Activated naive CD8-positive, alpha-beta T cell (primary cell): Measurements from ENCODE around the gene IL25.
"Not testable (repeated sequence)": the region's sequence is repeated elsewhere in the genome, so short reads cannot be mapped to it uniquely, and the experiment has no call there.

Source experiments
- H3K27ac Mint-ChIP-seq: one replicate; pipeline ENCODE4 v1.8.0; 2021; ENCODE audit warnings: mixed read lengths
- H3K27me3 Mint-ChIP-seq: one replicate; pipeline ENCODE4 v1.8.0; 2021; ENCODE audit warnings: mixed read lengths
- H3K36me3 Mint-ChIP-seq: one replicate; pipeline ENCODE4 v1.8.0; 2021; ENCODE audit warnings: mixed read lengths
- H3K4me1 Mint-ChIP-seq: one replicate; pipeline ENCODE4 v1.8.0; 2021; ENCODE audit warnings: low read depth, mixed read lengths
- H3K4me3 Mint-ChIP-seq: one replicate; pipeline ENCODE4 v1.8.0; 2021; ENCODE audit warnings: mild to moderate bottlenecking, mixed read lengths
- H3K9me3 Mint-ChIP-seq: one replicate; pipeline ENCODE4 v1.8.0; 2021; ENCODE audit warnings: low read depth, mixed read lengths

The IL25 gene

DNA sequence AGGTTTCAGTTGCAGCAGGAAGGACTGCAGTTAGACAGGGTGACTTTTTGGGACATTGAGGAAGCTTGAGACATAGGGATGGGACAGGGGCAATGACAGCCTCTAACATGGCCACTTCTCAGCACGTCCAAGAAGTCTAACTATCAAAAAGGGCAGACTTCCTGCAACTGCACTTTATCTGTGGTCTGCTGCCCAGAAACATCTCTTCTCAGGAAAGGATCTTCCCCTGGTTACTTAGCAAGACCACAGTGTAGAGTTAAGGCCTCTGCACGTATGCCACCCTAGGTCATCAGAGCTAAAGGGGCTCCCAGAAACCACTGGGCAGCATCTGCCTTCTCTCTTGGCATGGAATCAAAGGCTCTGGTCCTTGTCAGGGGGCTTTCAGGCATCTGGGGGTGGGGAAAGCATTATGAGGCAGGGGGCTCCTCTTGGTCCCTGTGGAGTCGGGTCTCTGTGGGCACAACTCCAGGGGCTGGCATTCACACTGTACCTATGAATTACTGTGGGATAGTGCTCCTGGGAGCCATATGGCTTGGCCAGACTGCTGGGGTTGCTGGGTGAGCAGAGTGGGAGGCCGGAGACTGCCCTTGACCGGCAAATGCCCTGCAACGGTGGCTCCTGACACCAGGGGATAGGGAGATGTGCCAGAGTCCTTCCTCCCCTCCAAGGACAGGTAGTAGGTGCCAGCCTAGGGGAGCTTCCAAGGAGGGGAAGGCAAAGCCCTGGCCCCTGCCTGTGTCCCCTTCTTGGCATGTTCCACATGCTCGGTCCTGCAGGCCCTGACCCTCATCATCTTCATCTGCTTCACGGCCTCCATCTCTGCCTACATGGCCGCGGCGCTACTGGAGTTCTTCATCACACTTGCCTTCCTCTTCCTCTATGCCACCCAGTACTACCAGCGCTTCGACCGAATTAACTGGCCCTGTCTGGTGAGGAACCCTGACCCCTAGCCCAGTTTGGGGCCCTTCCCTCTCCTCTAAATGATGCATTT is 5.3 kb downstream of the IL25 start:
- Mint-ChIP-seq H3K4me1 (no peaks in the 10 kb centered on the region), H3K9me3 (no peaks in the 10 kb centered on the region), H3K27ac (no peak overlapping the region), H3K27me3 (peaks cover 2% of the 10 kb centered on the region), H3K36me3 (no peaks in the 10 kb centered on the region), H3K4me3 (no peak overlapping the region)

DNA sequence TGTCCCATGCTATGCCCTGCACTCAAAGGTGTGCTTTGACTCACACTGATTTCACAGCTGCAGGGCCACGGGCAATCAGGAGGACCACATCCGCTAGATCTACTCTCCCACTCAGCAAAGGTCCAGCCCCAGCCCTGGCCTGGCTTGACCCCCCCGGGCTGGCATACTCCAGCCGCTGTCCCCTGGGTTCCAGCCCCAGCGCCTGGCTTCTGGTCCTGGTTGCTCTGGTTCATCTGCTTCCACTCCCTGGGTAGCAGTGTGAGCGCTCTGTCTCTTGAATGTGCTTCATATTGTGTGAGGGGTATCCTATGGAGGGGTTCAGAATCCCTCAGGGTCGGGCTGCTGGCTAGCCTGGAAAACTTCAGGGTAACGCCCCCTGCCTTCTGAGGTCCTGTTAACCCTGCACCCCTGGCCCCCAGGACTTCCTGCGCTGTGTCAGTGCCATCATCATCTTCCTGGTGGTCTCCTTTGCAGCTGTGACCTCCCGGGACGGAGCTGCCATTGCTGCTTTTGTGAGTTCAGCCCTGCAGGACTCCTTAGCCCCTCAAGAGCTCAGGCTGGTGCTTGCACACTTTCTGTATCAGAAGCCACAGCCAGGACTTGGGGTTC is 6.1 kb downstream of the IL25 start:
- Mint-ChIP-seq H3K36me3 (no peaks in the 10 kb centered on the region), H3K9me3 (no peaks in the 10 kb centered on the region), H3K4me1 (no peaks in the 10 kb centered on the region), H3K27ac (no peak overlapping the region), H3K4me3 (no peak overlapping the region), H3K27me3 (peaks cover 2% of the 10 kb centered on the region)

DNA sequence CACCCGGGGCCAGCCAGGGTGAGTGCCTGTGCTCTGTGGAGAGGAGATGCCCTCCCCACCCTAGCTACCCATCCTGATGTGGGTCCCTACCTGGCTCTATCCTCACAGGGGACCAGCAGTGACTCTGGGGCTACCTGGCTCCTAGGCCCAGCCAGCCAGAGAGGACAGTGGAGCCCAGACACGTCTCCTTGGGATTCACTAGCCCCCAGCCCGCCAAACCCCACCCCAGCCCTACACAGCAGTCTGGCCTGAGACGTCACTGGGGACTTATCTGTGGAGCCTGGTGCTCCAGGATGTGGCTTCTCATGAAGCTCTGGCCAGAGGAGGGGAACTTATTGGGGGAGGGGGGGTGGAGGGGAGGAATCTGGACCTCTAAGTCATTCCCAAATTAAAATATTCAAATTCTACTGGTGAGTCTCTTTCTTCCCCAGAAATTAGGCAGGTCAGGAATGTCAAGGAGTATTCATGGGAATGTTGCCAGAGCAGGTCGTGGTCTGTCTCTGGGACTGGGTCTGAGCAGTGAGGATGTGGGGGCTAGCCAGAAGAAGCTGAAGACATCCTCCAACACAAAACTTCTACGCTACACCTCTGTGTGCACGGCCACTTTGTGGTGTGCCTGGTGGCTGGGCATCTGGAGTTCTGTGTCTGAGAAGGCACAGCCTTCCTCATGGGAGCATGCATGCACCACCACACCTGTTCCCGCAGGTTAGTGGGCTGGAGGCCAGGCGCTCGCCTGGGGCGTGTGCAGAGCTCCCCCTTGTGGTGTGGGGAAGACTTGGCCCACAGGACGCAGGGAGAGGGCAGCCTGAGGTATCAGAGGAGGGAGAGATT is 7.0 kb downstream of the IL25 start:
- H3K4me1 Mint-ChIP-seq, result no peaks in the 10 kb centered on the region
- no peaks in the 10 kb centered on the region for H3K36me3 Mint-ChIP-seq
- H3K27me3 Mint-ChIP-seq, result peaks cover 2% of the 10 kb centered on the region
- H3K4me3 Mint-ChIP-seq, result no peak overlapping the region
- H3K9me3 Mint-ChIP-seq, result no peaks in the 10 kb centered on the region
- no peak overlapping the region for H3K27ac Mint-ChIP-seq

DNA sequence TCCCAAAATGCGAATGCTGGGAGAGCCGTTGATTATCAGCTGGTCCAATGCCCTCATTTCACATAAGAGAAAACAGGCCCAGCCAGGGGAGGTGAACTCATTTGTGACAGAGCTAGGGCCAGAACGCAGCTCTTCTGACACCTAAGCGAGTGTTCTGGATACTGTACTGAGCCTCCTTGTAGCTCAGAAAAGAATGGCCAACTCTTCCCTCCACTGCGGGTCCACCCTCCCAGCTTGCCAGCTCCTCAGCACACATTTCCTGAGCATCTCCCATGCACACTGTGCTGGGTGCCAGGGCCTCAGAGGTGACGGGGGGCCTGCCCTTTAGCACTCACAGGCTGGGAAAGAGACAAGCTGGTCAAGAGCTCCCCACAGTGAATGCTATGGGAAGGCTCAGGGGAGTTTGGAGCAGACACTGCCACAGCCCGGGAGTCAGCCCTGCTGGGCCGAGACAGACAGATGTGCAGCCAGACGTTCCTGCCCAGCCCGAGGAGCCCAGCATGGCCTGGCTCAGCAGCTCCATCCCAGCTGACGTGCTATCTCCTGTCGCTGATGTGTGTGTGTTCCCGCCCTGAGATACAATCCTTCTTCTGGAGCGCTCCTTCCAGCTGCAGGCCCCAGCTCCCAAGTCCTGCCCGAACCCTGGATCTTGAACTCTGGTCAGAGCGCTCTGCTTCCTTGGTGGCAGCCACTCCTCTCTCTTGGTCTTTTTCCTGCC is 7.7 kb downstream of the IL25 start:
- H3K27ac Mint-ChIP-seq, result no peak overlapping the region
- no peaks in the 10 kb centered on the region for H3K4me1 Mint-ChIP-seq
- peaks cover 2% of the 10 kb centered on the region for H3K27me3 Mint-ChIP-seq
- H3K4me3 Mint-ChIP-seq, result no peak overlapping the region
- H3K36me3 Mint-ChIP-seq, result no peaks in the 10 kb centered on the region
- no peaks in the 10 kb centered on the region for H3K9me3 Mint-ChIP-seq

DNA sequence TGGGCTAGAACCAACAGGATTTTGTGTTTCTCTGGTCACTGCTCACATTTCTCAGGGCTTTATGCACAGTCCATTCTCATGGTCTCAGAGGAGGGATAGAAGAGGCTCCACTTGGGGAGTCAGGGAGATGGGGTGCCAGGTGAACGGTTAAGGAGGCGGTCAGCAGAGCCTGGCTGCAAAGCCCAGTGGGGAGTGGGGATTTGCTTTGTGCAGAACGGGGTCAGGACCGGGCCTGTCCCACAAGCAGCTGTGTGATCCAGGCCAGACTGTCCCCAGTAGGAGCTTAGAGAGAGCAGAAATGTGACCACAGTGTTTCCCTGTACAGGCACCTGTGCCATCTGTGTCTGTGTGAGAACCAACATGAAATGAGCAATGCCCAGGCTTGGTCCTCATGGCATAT is 8.4 kb downstream of the IL25 start:
- H3K27me3 Mint-ChIP-seq, result peaks cover 2% of the 10 kb centered on the region
- H3K27ac Mint-ChIP-seq, result no peak overlapping the region
- no peaks in the 10 kb centered on the region for H3K4me1 Mint-ChIP-seq
- H3K9me3 Mint-ChIP-seq, result no peaks in the 10 kb centered on the region
- no peaks in the 10 kb centered on the region for H3K36me3 Mint-ChIP-seq
- no peak overlapping the region for H3K4me3 Mint-ChIP-seq

DNA sequence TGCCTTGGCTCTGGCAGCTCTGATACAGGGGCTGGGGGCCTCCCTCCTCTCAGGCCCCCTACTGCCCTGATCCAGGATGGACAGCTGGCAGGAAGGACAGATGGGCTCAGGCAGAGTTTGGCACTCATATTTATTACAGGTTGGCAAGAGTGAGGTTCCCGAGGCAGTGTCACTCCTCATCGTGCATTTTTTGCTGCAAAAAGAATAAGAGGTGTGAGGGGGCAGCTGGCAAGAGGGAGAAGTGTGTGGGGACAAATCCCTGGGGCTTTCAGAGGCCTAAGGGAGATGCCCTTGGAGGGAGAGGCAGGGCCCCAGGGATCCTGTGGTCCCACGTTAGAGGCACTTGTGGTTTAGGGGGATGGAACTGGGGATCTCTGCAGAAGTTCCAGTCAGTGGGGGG is 9.3 kb downstream of the IL25 start:
- H3K4me3 Mint-ChIP-seq, result no peak overlapping the region
- peaks cover 2% of the 10 kb centered on the region for H3K27me3 Mint-ChIP-seq
- no peak overlapping the region for H3K27ac Mint-ChIP-seq

DNA sequence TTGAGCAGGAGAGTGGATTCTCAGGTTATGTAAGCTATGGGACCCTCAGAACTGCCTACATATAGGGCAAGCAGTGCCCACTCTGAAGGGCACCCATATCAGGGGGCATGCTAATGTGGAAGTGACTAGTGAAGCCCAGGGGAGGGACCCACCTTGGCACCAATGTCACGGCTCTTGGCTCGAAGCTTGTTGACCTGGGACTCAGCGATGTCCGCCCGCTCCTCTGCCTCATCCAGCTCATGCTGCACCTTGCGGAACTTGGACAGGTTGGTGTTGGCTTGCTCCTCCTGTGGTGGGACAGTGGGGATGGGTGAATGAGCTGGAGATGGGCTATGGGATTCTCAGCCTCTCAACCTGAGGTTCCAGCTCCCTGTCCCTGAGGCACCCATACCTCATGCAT is 9.7 kb downstream of the IL25 start:
- Mint-ChIP-seq H3K9me3 (no peaks in the 10 kb centered on the region), H3K4me1 (no peaks in the 10 kb centered on the region), H3K27ac (no peak overlapping the region), H3K36me3 (no peaks in the 10 kb centered on the region), H3K27me3 (peaks cover 2% of the 10 kb centered on the region), H3K4me3 (no peak overlapping the region)

More for the DNA sequence above, 9.3 kb downstream of the IL25 start:
- Mint-ChIP-seq H3K36me3 (no peaks in the 10 kb centered on the region), H3K9me3 (no peaks in the 10 kb centered on the region), H3K4me1 (no peaks in the 10 kb centered on the region)

DNA sequence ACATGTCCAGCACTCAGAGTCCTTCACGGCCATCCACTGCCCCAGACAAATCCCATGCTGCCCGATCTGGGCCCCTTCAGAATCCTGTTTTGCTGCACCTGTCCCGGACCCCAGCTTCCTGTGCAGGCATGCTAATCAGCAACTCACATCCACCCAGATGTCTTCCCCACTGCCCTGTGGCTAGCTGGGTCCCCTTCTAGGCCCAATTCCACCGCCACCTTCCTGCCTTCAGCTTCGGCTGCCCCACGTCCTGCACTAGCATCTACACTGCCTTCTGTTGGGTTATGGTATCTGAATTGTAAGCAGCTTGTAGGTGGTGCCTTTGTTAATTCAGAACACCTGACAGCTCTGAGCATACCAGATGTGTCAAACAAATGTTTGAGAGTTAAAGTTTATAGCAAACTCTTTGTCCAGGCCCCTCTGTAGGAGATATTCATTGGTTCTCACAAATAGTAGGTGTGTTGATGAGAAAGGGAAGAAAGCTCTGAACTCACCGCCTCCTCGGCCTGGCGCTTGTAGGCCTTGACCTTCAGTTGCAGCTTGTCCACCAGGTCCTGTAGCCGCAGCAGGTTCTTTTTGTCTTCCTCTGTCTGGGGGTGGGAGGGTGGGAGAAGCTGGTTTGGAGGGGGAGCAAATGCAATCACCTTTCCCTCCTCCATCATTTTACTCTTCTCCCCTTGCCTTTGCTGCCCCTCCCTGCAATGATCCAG is 10.3 kb downstream of the IL25 start:
- peaks cover 2% of the 10 kb centered on the region for H3K27me3 Mint-ChIP-seq
- H3K4me1 Mint-ChIP-seq, result no peaks in the 10 kb centered on the region
- no peaks in the 10 kb centered on the region for H3K36me3 Mint-ChIP-seq
- H3K27ac Mint-ChIP-seq, result no peak overlapping the region
- H3K9me3 Mint-ChIP-seq, result no peaks in the 10 kb centered on the region
- no peak overlapping the region for H3K4me3 Mint-ChIP-seq

DNA sequence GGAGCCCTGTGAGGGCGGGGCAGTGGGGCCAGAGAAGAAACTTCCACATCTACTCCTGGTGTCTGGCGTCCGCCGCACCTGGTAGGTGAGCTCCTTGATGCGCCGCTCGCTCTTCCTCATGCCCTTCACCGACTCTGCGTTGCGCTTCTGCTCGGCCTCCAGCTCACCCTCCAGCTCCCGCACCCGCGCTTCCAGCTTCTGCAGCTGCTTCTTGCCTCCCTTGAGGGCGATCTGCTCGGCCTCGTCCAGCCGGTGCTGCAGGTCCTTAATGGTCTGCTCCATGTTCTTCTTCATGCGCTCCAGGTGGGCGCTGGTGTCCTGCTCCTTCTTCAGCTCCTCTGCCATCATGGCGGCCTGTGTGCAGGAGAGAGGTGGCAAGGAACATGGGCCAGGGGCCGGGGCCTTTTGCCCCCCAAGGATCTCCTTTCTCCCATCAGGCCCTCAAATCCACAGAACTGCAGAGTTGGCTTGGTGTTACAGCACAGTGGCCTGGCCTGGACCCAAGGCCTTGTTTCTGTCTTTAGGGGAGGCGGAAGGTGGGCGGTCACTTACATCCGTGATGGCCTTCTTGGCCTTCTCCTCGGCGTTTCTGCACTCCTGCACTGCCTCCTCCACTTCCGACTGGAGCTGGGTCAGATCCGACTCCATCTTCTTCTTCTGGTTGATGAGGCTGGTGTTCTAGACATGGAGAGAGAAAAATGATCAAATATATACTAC is 11.9 kb downstream of the IL25 start:
- H3K27ac Mint-ChIP-seq, result no peak overlapping the region
- no peaks in the 10 kb centered on the region for H3K9me3 Mint-ChIP-seq
- H3K4me3 Mint-ChIP-seq, result no peak overlapping the region
- no peaks in the 10 kb centered on the region for H3K4me1 Mint-ChIP-seq
- H3K36me3 Mint-ChIP-seq, result no peaks in the 10 kb centered on the region
- H3K27me3 Mint-ChIP-seq, result no peaks in the 10 kb centered on the region

DNA sequence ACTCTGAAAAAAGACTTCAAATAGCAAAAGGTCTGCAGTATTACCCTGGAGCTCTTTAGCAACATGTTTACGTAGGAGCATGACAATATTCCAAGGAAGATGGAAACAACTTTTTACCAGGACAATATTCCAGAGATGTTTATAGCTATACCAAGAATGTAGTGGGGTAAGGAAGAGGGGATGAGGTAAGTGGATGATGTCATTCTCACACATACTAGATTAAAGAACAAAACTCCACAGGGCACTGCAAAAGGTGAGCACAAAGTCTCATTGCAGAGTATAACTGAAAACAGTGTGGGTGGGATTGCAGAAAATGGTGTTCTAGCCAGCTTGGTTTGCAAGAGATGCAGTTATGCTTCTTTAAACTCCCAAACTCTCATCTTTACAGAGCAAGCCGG is 12.6 kb downstream of the IL25 start:
- Mint-ChIP-seq H3K4me1 (no peaks in the 10 kb centered on the region), H3K36me3 (no peaks in the 10 kb centered on the region), H3K27ac (no peak overlapping the region), H3K4me3 (no peak overlapping the region), H3K27me3 (no peaks in the 10 kb centered on the region), H3K9me3 (no peaks in the 10 kb centered on the region)

DNA sequence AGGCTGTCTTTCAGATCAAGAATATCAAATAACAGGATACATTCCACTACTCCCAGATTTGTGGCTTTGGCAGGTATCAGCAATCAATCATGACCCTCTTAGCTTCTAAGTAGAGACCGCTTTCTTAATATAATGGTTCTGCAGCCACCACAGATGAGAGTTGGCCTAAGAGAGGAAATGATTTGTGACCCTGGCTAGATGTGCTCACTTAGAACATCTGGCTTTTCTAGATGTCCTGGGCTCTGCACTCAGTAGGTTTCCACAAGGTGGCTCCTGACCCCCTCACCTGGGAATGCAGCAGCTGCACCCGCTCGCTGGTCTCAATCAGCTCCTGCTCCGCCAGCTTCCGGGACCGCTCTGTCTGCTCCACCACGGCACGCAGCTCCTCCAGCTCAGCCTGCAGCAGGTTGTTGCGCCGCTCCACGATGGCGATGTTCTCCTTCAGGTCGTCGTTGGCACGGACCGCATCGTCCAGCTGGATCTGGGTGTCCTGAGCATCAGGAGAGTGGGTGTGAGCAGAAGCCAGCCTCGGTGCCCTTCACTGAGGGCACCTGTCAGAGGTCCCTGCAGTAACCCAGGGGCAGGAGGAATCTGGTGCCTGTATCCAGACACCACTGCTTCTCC is 13.1 kb downstream of the IL25 start:
- Mint-ChIP-seq H3K27ac (no peak overlapping the region), H3K36me3 (no peaks in the 10 kb centered on the region), H3K9me3 (no peaks in the 10 kb centered on the region), H3K4me1 (no peaks in the 10 kb centered on the region), H3K4me3 (no peak overlapping the region), H3K27me3 (no peaks in the 10 kb centered on the region)

DNA sequence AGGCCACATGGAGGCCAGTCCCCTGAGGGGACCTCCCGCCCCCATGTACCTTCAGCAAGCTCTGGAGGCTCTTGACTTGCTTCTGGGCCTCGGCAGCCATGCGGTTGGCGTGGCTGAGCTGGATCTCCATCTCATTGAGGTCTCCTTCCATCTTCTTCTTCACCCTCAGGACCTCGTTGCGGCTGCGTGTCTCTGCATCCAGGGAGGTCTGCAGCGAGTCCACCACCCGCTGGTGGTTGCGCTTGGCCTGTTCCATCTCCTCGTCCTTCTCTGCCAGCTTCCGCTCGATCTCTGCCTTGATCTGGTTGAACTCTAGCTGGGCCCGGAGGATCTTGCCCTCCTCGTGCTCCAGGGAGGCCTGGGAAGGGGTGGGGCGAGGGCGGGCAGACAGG is 13.7 kb downstream of the IL25 start:
- not testable (repeated sequence) for H3K27ac Mint-ChIP-seq

DNA sequence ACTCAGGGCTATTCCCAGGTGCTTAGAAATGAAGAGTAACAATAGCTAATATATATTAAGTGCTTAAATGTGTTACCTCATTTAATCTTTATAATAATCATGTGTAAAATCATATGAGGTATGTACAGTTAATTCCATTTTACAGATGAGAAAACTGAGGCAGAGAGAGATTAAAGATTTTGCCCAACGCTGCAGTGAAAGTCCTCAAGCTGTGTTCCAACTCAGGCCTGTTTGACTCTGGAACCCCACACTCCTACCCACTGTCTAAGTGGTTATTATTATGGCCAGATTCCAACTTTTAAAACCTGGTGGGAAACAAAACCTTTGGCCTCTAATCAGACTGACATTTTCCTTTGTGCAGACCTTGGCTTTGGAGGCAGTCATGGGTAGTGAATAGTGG is 14.4 kb downstream of the IL25 start:
- no peaks in the 10 kb centered on the region for H3K9me3 Mint-ChIP-seq
- no peaks in the 10 kb centered on the region for H3K27me3 Mint-ChIP-seq
- H3K27ac Mint-ChIP-seq, result no peak overlapping the region
- H3K4me1 Mint-ChIP-seq, result no peaks in the 10 kb centered on the region
- no peak overlapping the region for H3K4me3 Mint-ChIP-seq
- H3K36me3 Mint-ChIP-seq, result no peaks in the 10 kb centered on the region

More for the DNA sequence above, 13.7 kb downstream of the IL25 start:
- H3K36me3 Mint-ChIP-seq, H3K27me3 Mint-ChIP-seq, H3K4me3 Mint-ChIP-seq, H3K4me1 Mint-ChIP-seq, H3K9me3 Mint-ChIP-seq: not testable (repeated sequence)
